Bronchial epithelial cell (primary cell): Measurements from ENCODE around the gene RALA. TPM values are rescaled to one million over a fixed set of nuclear protein-coding genes. Genes with fewer than 3 reads are reported as not detected.
A peak's percentile ranks its signal among the peaks of the same experiment; 100 is the strongest.

ENCODE experiments used
- DNase-seq: peaks from one replicate; pipeline ENCODE4 v3.0.0-alpha.2; 2010; ENCODE audit warnings: low read depth
- FAIRE-seq: peaks from 2 replicates; lab custom pipeline; 2011; peaks lifted over from hg19 to GRCh38; lab: Jason Lieb, UNC
- H3K27me3 ChIP-seq: 2 replicates; pipeline ENCODE4 v1.5.1; 2011; ENCODE audit warnings: low read length; ENCODE audit not compliant: control insufficient read depth, insufficient read depth
- H3K36me3 ChIP-seq: 2 replicates; pipeline ENCODE4 v1.5.1; 2011; ENCODE audit warnings: low read length; ENCODE audit not compliant: control insufficient read depth, insufficient read depth
- H3K4me3 ChIP-seq: 2 replicates; pipeline ENCODE4 v1.5.1; 2011; ENCODE audit warnings: mild to moderate bottlenecking, low read depth, low read length, control low read depth
- CTCF ChIP-seq: IDR thresholded peaks from 2 replicates; pipeline ENCODE4 v1.5.1; 2011; ENCODE audit warnings: mild to moderate bottlenecking, moderate library complexity, low read length, control low read depth, inconsistent platforms; ENCODE audit not compliant: insufficient read depth, severe bottlenecking
- total RNA-seq: library from RNA; depleted of rRNA; stranded (reverse); fragments of >200 nt; gene quantifications from 2 replicates; pipeline ENCODE4 v1.2.1, GENCODE V29; 2014

The RALA gene
- total RNA-seq, 1 donor from 2014 or later = 15.3 TPM

DNA sequence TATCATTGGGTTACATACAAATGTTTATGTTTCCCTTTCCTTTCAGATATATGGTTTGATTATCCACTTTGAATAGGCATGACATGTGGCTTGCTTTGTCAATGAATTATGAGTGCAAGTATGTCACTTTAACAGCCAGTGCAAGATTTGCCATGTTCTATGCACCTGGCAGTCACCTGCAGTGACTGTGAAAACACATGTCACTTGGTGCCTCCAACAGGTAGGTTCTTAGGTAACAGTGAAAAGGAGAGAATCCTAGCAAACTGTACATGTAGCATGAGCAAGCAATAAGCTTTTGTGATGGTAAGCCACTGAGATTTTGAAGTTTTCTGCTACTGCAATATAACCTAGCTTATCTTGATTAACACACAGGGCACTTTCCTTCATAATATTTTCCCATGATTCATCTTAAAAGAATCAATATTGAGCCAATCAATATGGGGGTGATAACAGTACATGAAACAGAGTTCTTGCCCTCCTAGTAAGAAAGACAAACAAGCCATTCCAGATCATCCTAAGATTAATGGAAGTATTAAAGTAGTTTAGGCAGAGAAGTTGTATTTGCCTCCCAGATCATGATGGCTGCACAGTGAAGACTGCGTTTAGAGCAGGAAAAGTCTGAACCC is 7.9 kb upstream of the RALA start:
- no peak for TF ChIP-seq CTCF
- Histone ChIP-seq H3K4me3 (no peak overlapping the region), H3K27me3 (no peaks in the 10 kb centered on the region), H3K36me3 (no peaks in the 10 kb centered on the region)
- DNase-seq (no peak), FAIRE-seq (no peak)

DNA sequence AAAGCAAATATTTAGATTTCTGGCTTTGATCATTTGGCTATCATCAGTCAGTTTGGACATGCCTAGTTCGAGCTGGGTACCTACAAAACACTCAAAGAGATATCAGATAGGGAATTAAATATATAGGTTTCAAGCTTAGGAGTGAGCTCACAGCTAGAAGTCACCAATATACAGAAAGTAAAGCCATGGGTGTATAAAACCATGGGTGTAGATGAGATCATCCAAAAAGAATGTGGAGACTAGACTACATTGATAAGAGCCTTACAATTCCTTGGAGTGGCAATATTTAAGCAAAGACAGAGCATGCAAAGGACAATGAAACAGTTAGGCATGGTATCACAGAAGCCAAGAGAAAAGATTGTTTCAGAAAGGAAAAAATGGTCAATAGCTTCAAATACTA is 7.2 kb upstream of the RALA start:
- DNase-seq (peak; percentile 66), FAIRE-seq (no peak)
- no peak for TF ChIP-seq CTCF
- Histone ChIP-seq H3K4me3 (no peak overlapping the region), H3K36me3 (no peaks in the 10 kb centered on the region), H3K27me3 (no peaks in the 10 kb centered on the region)

DNA sequence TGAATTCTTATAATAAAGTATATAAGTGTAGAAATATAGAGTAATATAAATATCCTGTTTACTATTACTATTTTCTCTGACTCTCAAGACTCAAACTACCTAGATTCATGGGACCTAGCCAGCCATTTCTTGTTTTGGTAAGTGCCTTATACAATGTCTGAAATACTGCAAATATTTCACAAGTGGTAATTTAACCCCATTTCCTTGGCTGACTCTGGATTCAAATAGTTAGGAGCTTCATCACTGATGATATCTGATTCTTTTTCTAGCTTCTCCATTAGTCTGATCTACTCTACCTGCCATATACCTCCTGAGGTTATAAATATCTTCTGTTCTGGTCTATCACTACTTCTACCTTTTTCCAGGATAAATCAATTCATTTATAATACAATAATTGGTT is 6.4 kb upstream of the RALA start:
- TF ChIP-seq CTCF = no peak
- H3K4me3 ChIP-seq = no peak overlapping the region
- no peaks in the 10 kb centered on the region for H3K36me3 ChIP-seq
- H3K27me3 ChIP-seq = no peaks in the 10 kb centered on the region
- peak; percentile 37 for DNase-seq
- no peak for FAIRE-seq

GRCh38 chr7:39618868-39619267 is 4.5 kb upstream of the RALA start:
- FAIRE-seq (no peak), DNase-seq (no peak)
- Histone ChIP-seq H3K4me3 (no peak overlapping the region), H3K27me3 (no peaks in the 10 kb centered on the region), H3K36me3 (no peaks in the 10 kb centered on the region)
- no peak for TF ChIP-seq CTCF

DNA sequence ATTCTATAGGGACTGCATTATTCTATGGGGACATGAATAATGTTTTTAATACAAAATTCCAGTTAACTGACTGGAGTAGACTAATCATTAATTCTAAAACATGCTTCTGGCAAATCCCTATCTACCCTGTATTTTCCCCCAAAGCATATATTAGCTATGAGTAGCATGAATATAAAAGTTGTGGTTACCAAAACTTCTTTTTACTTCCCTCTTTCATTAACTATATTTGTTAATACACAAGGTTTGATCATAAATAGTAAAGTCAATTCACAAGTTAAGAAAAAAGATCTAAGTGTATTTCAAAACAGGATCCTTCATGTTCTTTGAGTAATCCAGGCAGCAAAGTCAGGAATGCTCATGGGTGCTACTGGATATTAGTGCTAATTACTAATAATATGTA is 2.9 kb upstream of the RALA start:
- FAIRE-seq (no peak), DNase-seq (no peak)
- Histone ChIP-seq H3K27me3 (no peaks in the 10 kb centered on the region), H3K4me3 (no peak overlapping the region), H3K36me3 (no peaks in the 10 kb centered on the region)
- TF ChIP-seq CTCF = no peak

- H3K27me3 ChIP-seq = no peaks in the 10 kb centered on the region
- H3K36me3 ChIP-seq = no peaks in the 10 kb centered on the region
- H3K4me3 ChIP-seq = no peak overlapping the region
- no peak for TF ChIP-seq CTCF
- DNase-seq = peak; percentile 85
- no peak for FAIRE-seq
These were observed 2.1 kb upstream of the RALA start for GRCh38 chr7:39621261-39621660.
